Keratinocyte (primary cell): ENCODE results near the gene NOX5. TPM values are rescaled to one million over a fixed set of nuclear protein-coding genes. Genes with fewer than 3 reads are reported as not detected.

Experiments
- DNase-seq: peaks from one replicate; pipeline ENCODE4 v3.0.0-alpha.2; 2011; ENCODE audit warnings: low read depth, missing footprints, low spot score
- FAIRE-seq: peaks from 2 replicates; lab custom pipeline; 2011; peaks lifted over from hg19 to GRCh38; lab: Jason Lieb, UNC
- H2AFZ ChIP-seq: 2 replicates; pipeline ENCODE4 v1.6.0; 2012; ENCODE audit warnings: low read length, control low read depth, inconsistent platforms; ENCODE audit not compliant: control insufficient read depth
- H3K27ac ChIP-seq: 2 replicates; pipeline ENCODE4 v1.5.1; 2011; ENCODE audit warnings: low read length; ENCODE audit not compliant: control insufficient read depth, insufficient read depth
- H3K27me3 ChIP-seq: 3 replicates; pipeline ENCODE4 v1.6.0; 2011; ENCODE audit warnings: low read length; ENCODE audit not compliant: control insufficient read depth, insufficient read depth; ENCODE audit errors: extremely low read depth
- H3K36me3 ChIP-seq, 2 experiments: 2 replicates in 1 of 2; 3 replicates in 1 of 2; pipeline ENCODE4 v1.5.1; 2011; ENCODE audit warnings: low read length in 2 of 2, mild to moderate bottlenecking in 1 of 2; ENCODE audit not compliant: control insufficient read depth in 2 of 2, insufficient read depth in 2 of 2; ENCODE audit errors: extremely low read depth in 1 of 2
- H3K4me1 ChIP-seq: 3 replicates; pipeline ENCODE4 v1.5.1; 2011; ENCODE audit warnings: low read length; ENCODE audit not compliant: control insufficient read depth, insufficient read depth; ENCODE audit errors: extremely low read depth
- H3K4me2 ChIP-seq: 3 replicates; pipeline ENCODE4 v1.6.0; 2011; ENCODE audit warnings: low read depth, low read length; ENCODE audit not compliant: control insufficient read depth, insufficient read depth; ENCODE audit errors: extremely low read depth
- H3K4me3 ChIP-seq, 3 experiments: fragments of 200-600 bp in 1 of 3; sonication (generic) in 1 of 3; 2 replicates in 2 of 3; 3 replicates in 1 of 3; pipeline ENCODE4 v1.5.1; 2011 to 2016; ENCODE audit warnings: low read length in 3 of 3, mild to moderate bottlenecking in 3 of 3, control low read depth in 2 of 3, inconsistent platforms in 1 of 3, low read depth in 1 of 3, mixed read lengths in 1 of 3, mixed run types in 1 of 3, moderate library complexity in 1 of 3; ENCODE audit not compliant: control insufficient read depth in 2 of 3, insufficient read depth in 2 of 3; ENCODE audit errors: extremely low read depth in 1 of 3
- H3K79me2 ChIP-seq: 2 replicates; pipeline ENCODE4 v1.6.0; 2012; ENCODE audit warnings: low read length; ENCODE audit not compliant: control insufficient read depth, insufficient read depth
- H3K9ac ChIP-seq: 3 replicates; pipeline ENCODE4 v1.6.0; 2011; ENCODE audit warnings: low read length; ENCODE audit not compliant: control insufficient read depth, insufficient read depth; ENCODE audit errors: extremely low read depth
- H3K9me1 ChIP-seq: 3 replicates; pipeline ENCODE4 v1.6.0; 2011; ENCODE audit warnings: low read length; ENCODE audit not compliant: control insufficient read depth, insufficient read depth; ENCODE audit errors: extremely low read depth
- H3K9me3 ChIP-seq: 2 replicates; pipeline ENCODE4 v1.5.1; 2012; ENCODE audit warnings: low read depth, low read length; ENCODE audit not compliant: control insufficient read depth
- H4K20me1 ChIP-seq: 3 replicates; pipeline ENCODE4 v1.6.0; 2011; ENCODE audit warnings: low read length; ENCODE audit not compliant: control insufficient read depth, insufficient read depth; ENCODE audit errors: extremely low read depth
- EZH2 ChIP-seq: IDR thresholded peaks from one replicate; pipeline ENCODE4 v1.6.1; 2012; ENCODE audit warnings: inconsistent platforms, mild to moderate bottlenecking, low read length, moderate library complexity
- dilution Hi-C: fragments of 300-500 bp; cut with MboI; formaldehyde crosslinking; loops from one replicate; pipeline ENCODE4 v1.7.0; 2020; ENCODE audit warnings: low sequenced_read_pairs; ENCODE audit not compliant: extremely low pct_ligation_motif_present
- polyA plus RNA-seq, 5 experiments: library from polyadenylated mRNA; depleted of rRNA in 3 of 5; stranded (reverse) in 3 of 5; stranded (forward) in 1 of 5; unstranded in 1 of 5; fragments of >200 nt; gene quantifications; 1 replicate in 1 of 5; 2 replicates in 3 of 5; 3 replicates in 1 of 5; pipeline versions ENCODE4 v1.2.1 to v1.2.3, GENCODE V29; 2011 to 2012; ENCODE audit warnings: missing spikeins in 2 of 5, low read depth in 1 of 5, low replicate concordance in 1 of 5
- TF ChIP-seq, protein P1 (sequence below), 3 experiments: IDR thresholded peaks in 1 of 3; conservative IDR thresholded peaks in 1 of 3; optimal IDR thresholded peaks in 1 of 3; 2 replicates in 2 of 3; 3 replicates in 1 of 3; pipeline versions ENCODE3 to v1.5.1; 2011; ENCODE audit warnings: low read length in 3 of 3, mild to moderate bottlenecking in 3 of 3, moderate library complexity in 2 of 3, control low read depth in 1 of 3, inconsistent platforms in 1 of 3; ENCODE audit not compliant: insufficient read depth in 2 of 3; ENCODE audit errors: extremely low read depth in 1 of 3

Gene NOX5
- polyA plus RNA-seq, 1 donor (not counting 4 experiments of a cell fraction or from before 2014, with no cell fraction given) = 0.16 TPM

DNA sequence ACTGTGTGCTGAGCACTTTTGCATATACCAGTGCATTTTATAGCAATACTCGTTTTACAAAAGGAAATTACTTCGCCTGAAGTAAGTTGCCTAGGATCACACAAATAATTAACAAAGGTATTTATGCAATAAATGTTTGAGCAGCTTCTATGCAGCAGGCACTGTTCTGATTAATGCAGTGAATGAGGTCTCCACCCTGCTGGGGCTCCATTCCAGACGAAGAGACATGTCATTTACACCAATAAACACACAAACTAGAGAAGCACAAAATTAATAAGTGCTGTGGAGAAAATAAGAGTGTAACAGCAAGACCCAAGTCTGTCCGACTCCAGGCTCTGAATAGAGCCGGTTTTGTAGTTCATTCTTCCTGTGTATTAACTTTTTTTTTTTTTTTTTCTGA lies 17.5 kb downstream of the NOX5 start:
- peak overlapping the region; percentile 85 for H2AFZ ChIP-seq
- DNase-seq (no peak), FAIRE-seq (peak; percentile 29)
- no peaks in the 10 kb centered on the region for H3K9me3 ChIP-seq
- peaks cover 28% of the 10 kb centered on the region for H3K4me1 ChIP-seq
- no peaks in the 10 kb centered on the region for H4K20me1 ChIP-seq
- peak overlapping the region; percentile 82 for H3K4me2 ChIP-seq
- dilution Hi-C loops = no loop called here
- H3K79me2 ChIP-seq = no peaks in the 10 kb centered on the region
- no peaks in the 10 kb centered on the region for H3K36me3 ChIP-seq
- H3K27me3 ChIP-seq = no peaks in the 10 kb centered on the region
- no peak overlapping the region for H3K9ac ChIP-seq
- no peak overlapping the region for H3K27ac ChIP-seq
- TF ChIP-seq, protein P1, sequence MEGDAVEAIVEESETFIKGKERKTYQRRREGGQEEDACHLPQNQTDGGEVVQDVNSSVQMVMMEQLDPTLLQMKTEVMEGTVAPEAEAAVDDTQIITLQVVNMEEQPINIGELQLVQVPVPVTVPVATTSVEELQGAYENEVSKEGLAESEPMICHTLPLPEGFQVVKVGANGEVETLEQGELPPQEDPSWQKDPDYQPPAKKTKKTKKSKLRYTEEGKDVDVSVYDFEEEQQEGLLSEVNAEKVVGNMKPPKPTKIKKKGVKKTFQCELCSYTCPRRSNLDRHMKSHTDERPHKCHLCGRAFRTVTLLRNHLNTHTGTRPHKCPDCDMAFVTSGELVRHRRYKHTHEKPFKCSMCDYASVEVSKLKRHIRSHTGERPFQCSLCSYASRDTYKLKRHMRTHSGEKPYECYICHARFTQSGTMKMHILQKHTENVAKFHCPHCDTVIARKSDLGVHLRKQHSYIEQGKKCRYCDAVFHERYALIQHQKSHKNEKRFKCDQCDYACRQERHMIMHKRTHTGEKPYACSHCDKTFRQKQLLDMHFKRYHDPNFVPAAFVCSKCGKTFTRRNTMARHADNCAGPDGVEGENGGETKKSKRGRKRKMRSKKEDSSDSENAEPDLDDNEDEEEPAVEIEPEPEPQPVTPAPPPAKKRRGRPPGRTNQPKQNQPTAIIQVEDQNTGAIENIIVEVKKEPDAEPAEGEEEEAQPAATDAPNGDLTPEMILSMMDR (optimal IDR thresholded peaks at IDR 0.05 in 1 of 3, IDR thresholded peaks at IDR 0.05 in 1 of 3, conservative IDR thresholded peaks at IDR 0.05 in 1 of 3; ENCODE audit: extremely low read depth in 1 of 3, insufficient read depth in 2 of 3, low read length in 3 of 3) = no peak
- no peak for TF ChIP-seq EZH2
- no peaks in the 10 kb centered on the region for H3K9me1 ChIP-seq
- H3K4me3 ChIP-seq = peak overlapping the region; percentile 18 to 48 (median 32)

DNA sequence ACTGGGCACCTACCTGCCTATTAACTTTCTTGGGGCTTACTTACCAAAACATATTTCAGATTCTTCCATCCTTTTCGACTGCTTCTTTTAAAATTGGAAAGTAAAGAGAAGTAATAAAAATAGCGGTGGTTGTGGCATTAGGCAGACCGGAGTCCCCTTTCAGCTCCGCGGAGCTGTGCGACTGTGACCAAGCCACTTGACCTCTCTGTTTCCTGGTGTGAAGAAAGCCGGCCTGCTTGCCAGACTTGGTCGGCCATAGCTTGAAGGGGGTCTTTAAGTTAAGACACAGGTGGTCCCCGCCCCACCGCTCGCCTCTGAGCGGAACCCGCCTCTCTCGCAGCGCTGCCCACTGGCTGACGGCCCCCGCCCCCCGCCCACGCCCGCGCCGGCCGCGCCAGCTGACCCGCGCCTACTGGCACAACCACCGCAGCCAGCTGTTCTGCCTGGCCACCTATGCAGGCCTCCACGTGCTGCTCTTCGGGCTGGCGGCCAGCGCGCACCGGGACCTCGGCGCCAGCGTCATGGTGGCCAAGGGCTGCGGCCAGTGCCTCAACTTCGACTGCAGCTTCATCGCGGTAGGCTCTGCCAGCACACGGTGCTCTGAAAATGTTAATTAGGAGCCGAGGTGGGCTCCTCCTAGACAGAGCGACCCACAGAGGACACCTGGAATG lies 18.3 kb downstream of the NOX5 start:
- H3K27me3 ChIP-seq = no peaks in the 10 kb centered on the region
- H4K20me1 ChIP-seq = no peaks in the 10 kb centered on the region
- no peak overlapping the region for H2AFZ ChIP-seq
- H3K4me2 ChIP-seq = no peak overlapping the region
- H3K4me1 ChIP-seq = peaks cover 28% of the 10 kb centered on the region
- H3K79me2 ChIP-seq = no peaks in the 10 kb centered on the region
- H3K36me3 ChIP-seq = no peaks in the 10 kb centered on the region
- H3K27ac ChIP-seq = no peak overlapping the region
- H3K4me3 ChIP-seq = no peak overlapping the region
- H3K9me3 ChIP-seq = no peaks in the 10 kb centered on the region
- no peaks in the 10 kb centered on the region for H3K9me1 ChIP-seq
- no peak for DNase-seq
- TF ChIP-seq EZH2 = no peak
- TF ChIP-seq, protein P1 (optimal IDR thresholded peaks at IDR 0.05 in 1 of 3, IDR thresholded peaks at IDR 0.05 in 1 of 3, conservative IDR thresholded peaks at IDR 0.05 in 1 of 3; ENCODE audit: extremely low read depth in 1 of 3, insufficient read depth in 2 of 3, low read length in 3 of 3) = no peak
- dilution Hi-C loops = no loop called here
- H3K9ac ChIP-seq = no peak overlapping the region
- FAIRE-seq = no peak
